OCI-LY7 (cell line): Measurements from ENCODE around the gene MEAF6.
"Not testable (repeated sequence)": the region's sequence is repeated elsewhere in the genome, so short reads cannot be mapped to it uniquely, and the experiment has no call there.

Experiments
- EZH2phosphoT487 ChIP-seq: fragments of 200-600 bp; sonication (generic); IDR thresholded peaks from 2 replicates; pipeline ENCODE4 v1.6.1; 2018; ENCODE audit warnings: low read depth, borderline replicate concordance, mild to moderate bottlenecking, mixed run types, antibody characterized with exemption, low read length, moderate library complexity, mixed read lengths
- TF ChIP-seq, protein P1 (sequence below): fragments of 200-600 bp; sonication (generic); conservative IDR thresholded peaks from 2 replicates; pipeline ENCODE4 v1.5.1; 2014; ENCODE audit warnings: mild to moderate bottlenecking, antibody characterized with exemption, low read length, moderate library complexity, mixed read lengths

DNA sequence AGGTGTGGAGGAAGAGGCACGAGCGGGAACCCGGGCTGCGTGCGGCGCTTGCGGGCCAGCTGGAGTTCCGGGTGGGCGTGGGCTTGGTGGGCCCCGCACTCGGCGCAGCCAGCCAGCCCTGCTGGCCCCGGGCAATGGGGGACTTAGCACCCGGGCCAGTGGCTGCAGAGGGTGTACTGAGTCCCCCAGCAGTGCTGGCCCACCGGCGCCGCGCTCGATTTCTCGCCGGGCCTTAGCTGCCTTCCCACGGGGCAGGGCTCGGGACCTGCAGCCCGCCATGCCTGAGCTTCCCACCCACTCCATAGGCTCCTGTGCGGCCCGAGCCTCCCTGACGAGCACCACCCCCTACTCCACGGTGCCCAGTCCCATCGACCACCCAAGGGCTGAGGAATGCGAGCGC, 3.7 kb upstream of the MEAF6 start:
- TF ChIP-seq, protein P1, sequence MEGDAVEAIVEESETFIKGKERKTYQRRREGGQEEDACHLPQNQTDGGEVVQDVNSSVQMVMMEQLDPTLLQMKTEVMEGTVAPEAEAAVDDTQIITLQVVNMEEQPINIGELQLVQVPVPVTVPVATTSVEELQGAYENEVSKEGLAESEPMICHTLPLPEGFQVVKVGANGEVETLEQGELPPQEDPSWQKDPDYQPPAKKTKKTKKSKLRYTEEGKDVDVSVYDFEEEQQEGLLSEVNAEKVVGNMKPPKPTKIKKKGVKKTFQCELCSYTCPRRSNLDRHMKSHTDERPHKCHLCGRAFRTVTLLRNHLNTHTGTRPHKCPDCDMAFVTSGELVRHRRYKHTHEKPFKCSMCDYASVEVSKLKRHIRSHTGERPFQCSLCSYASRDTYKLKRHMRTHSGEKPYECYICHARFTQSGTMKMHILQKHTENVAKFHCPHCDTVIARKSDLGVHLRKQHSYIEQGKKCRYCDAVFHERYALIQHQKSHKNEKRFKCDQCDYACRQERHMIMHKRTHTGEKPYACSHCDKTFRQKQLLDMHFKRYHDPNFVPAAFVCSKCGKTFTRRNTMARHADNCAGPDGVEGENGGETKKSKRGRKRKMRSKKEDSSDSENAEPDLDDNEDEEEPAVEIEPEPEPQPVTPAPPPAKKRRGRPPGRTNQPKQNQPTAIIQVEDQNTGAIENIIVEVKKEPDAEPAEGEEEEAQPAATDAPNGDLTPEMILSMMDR: not testable (repeated sequence)
- TF ChIP-seq EZH2phosphoT487: not testable (repeated sequence)
